RWPE1 (cell line): Measurements from ENCODE around the gene IER2.
"Not testable (repeated sequence)": the region's sequence is repeated elsewhere in the genome, so short reads cannot be mapped to it uniquely, and the experiment has no call there.

Experiments used
- CTCF ChIA-PET: fragments of 350-600 bp; sonication (Branson Sonifier 250); formaldehyde crosslinking; extraction: SDS; loops from one replicate; lab custom pipeline; 2021; lab: Yijun Ruan, JAX
- POLR2A ChIA-PET: fragments of 400-600 bp; formaldehyde crosslinking; extraction: SDS; loops from one replicate; lab custom pipeline; 2020; ENCODE audit warnings: antibody characterized with exemption; ENCODE audit not compliant: low non-redundant PET; lab: Yijun Ruan, JAX
- DNase-seq: peaks from one replicate; pipeline ENCODE4 v3.0.0; 2012; ENCODE audit warnings: low spot score
- H3K27ac ChIP-seq: fragments of 450-650 bp; 2 replicates; pipeline ENCODE4 v1.5.1; 2017
- TF ChIP-seq, protein P1 (sequence below): fragments of 450-650 bp; conservative IDR thresholded peaks from 2 replicates; pipeline ENCODE4 v1.5.1; 2017; ENCODE audit warnings: low read depth, mild to moderate bottlenecking

IER2 gene

DNA sequence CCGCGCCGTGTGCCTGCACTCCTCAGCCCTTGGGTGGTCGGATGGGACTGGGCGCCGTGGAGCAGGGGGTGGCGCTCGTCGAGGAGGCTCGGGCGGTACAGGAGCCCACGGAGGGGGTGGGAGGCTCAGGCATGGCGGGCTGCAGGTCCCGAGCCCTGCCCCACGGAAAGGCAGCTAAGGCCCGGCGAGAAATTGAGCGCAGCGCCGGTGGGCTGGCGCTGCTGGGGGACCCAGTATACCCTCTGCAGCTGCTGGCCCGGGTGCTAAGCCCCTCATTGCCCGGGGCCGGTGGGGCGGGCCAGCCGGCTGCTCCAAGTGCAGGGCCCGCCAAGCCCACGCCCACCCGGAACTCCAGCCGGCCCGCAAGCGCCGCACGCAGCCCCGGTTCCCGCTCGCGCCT is 36.5 kb downstream of the IER2 start:
- CTCF ChIA-PET, result interaction anchor here (0.6 kb wide), 1 partner anchor 20 kb away, joined by 3 read pairs; no protein-coding TSS in a partner anchor
- DNase-seq, POLR2A ChIA-PET, H3K27ac ChIP-seq: not testable (repeated sequence)

- TF ChIP-seq, protein P1, sequence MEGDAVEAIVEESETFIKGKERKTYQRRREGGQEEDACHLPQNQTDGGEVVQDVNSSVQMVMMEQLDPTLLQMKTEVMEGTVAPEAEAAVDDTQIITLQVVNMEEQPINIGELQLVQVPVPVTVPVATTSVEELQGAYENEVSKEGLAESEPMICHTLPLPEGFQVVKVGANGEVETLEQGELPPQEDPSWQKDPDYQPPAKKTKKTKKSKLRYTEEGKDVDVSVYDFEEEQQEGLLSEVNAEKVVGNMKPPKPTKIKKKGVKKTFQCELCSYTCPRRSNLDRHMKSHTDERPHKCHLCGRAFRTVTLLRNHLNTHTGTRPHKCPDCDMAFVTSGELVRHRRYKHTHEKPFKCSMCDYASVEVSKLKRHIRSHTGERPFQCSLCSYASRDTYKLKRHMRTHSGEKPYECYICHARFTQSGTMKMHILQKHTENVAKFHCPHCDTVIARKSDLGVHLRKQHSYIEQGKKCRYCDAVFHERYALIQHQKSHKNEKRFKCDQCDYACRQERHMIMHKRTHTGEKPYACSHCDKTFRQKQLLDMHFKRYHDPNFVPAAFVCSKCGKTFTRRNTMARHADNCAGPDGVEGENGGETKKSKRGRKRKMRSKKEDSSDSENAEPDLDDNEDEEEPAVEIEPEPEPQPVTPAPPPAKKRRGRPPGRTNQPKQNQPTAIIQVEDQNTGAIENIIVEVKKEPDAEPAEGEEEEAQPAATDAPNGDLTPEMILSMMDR, result no peak
- POLR2A ChIA-PET, result no interaction called here
- no peak for DNase-seq
- peak overlapping the region; percentile 9; the same call in 1 of the 2 replicates for H3K27ac ChIP-seq
- CTCF ChIA-PET, result no interaction called here
Observed at GRCh38 chr19:13187419-13187818, 37.2 kb downstream of the IER2 start.

DNA sequence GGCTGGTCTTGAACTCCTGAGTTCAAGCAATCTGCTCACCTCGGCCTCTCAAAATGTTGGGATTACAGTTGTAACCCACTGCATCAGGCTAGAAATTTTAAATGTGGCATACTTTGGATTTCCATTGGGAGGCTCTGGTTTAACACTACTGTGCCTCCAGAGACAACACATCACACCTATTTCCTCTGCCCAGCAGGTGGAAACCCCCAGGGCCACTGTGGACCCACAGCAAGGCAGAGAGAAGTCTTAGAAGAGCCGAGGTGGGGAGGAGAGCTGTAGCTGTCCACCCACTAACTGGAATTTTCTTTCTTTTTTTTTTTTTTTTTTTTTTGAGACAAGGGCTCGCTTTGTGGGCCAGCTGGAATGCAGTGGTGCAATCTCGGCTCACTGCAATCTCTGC is 39.4 kb downstream of the IER2 start:
- TF ChIP-seq, protein P1, result no peak
- ChIA-PET POLR2A (no interaction called here), CTCF (interaction anchor here (0.7 kb wide), 2 partner anchors 58 to 119 kb away, joined by 3 to 7 read pairs; no protein-coding TSS in a partner anchor)
- peak overlapping the region; percentile 9; the same call in 1 of the 2 replicates for H3K27ac ChIP-seq
- no peak for DNase-seq

DNA sequence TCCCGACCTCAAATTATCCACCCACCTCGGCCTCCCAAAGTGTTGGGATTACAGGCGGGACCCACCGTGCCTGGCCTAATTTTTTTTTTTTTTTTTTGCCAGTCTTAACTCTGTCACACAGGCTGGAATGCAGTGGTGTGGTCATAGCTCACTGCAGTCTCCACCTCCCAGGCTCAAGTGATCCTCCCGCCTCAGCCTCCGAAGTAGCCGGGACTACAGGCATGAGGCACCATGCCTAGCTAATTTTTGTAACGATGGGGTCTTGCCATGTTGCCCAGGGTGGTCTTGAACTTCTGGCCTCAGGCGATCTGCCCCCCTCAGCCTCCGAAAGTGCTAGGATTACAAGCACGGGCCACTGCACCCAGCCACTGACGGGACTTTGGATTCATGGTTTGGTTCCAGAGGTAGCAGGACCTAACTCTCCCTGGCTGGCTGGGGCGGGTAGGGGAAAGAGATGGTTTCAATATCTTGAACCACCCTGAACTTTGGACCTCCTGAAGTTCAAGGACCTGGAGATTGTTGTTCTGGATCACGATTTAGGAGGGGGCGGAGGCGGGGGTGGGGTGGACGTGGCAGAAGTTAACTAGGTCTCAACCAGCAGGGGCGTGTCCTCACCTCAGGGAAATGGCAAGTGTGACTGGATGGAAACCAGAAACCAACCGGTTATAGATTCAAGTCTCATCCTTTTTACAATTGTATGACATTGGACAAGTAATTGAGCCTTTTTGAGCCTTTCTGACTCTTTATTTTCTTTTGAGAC is 40.8 kb downstream of the IER2 start:
- CTCF ChIA-PET, result interaction anchor here (0.6 kb wide), 1 partner anchor 71 kb away, joined by 3 read pairs; no protein-coding TSS in a partner anchor
- POLR2A ChIA-PET, result no interaction called here

DNA sequence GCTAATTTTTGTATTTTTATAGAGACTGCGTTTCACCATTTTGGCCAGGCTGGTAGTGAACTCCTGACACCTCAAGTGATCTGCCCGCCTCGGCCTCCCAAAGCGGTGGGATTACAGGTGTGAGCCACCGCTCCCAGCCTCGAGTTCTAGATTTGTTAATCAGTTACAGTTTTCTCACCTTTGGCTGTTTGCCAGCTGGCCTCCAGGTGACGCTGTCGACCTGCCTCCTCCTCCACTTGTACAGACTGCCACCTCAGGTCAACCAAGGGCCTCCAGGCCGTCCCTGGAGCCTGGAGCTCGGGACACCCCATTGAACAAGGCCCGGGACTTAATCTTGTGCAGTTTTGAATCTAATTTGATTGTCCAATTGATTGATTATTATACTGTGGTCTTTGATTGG is 45.5 kb downstream of the IER2 start:
- peak overlapping the region; percentile 16; the same call in 1 of the 2 replicates for H3K27ac ChIP-seq
- no peak for DNase-seq
- TF ChIP-seq, protein P1, result no peak
- ChIA-PET CTCF (interaction anchor here (0.8 to 1.8 kb wide), 5 partner anchors 8 to 116 kb away, joined by 3 to 9 read pairs (median 4); no protein-coding TSS in a partner anchor), POLR2A (no interaction called here)

More for the DNA sequence above, 40.8 kb downstream of the IER2 start:
- peak overlapping the region; percentile 6; the same call in 1 of the 2 replicates for H3K27ac ChIP-seq
- TF ChIP-seq, protein P1, result no peak
- no peak for DNase-seq

- POLR2A ChIA-PET, result no interaction called here
- DNase-seq, result no peak
- CTCF ChIA-PET, result no interaction called here
- TF ChIP-seq, protein P1, result no peak
- no peak overlapping the region for H3K27ac ChIP-seq
Observed at GRCh38 chr19:13198634-13199033, 48.4 kb downstream of the IER2 start.

DNA sequence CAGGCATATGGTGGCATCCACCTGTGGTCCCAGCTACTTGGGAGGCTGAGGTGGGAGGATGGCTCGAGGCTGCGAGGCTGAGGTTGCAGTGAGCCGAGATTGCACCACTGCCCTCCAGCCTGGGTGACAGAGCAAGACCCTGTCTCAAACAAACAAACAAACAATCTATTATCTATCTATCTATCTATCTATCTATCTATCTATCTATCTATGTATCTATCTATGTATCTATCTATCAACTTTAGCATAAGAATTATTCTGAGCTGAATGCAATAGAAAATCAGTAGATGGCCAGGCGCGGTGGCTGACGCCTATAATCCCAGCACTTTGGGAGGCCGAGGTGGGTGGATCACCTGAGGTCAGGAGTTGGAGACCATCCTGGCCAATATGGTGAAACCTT is 51.9 kb downstream of the IER2 start:
- CTCF ChIA-PET, H3K27ac ChIP-seq, DNase-seq: not testable (repeated sequence)
- POLR2A ChIA-PET, result interaction anchor here (0.6 kb wide), 1 partner anchor 32 kb away, joined by 4 read pairs; no protein-coding TSS in a partner anchor
